SIG-M5 (cell line): ENCODE measurements around the gene PLEKHA6.

Experiments used
- DNase-seq: peaks from one replicate; lab custom pipeline; 2025; lab: John Stamatoyannopoulos, UW

PLEKHA6 gene

DNA sequence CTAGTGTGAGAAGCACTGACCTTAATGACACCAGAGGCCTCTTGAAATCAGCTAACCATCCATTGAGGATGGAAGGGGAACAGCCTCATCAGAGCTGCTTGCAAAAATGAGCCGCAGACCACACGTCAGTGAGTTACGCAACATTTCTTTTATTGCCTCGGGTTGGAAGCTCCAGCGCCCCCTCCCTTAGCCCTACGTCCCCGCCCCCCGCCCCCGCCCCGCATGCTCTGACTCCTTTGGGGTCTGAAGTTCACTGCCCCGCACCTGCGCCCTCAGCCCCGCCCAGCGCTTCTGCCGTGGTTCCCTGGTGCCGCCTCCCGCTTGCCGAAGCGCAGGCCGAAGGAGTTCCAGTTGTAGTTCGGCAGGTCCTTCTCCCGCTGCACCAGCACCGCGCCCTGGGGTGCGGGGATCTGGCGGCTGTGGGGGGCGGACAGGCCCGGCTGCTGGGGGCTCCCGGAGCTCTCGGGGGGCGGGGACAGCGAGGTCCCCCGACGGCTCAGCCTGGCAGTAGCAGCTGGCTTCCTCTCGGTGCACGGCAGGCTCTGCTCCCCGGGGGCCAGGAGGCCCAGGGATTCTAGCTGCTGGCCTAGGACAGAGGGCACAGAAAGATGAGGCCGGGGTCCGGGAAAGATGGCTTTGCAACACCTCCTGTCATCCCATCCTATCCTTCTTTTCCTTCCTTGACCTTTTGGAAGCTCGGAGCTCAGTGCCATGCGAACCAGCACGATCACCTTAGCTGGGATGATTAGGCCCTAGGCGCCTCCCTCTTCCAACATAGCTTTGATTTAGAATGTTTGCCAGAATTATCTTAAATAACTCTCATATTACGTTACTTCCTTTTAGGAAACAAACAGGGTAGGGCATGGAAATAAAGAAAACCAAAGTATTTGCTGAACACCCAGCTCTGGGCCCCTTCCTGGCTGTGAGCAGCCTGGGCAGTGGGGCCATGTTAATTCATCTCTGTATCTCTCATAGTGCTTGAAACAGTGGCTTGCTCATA lies 169.2 kb downstream of the PLEKHA6 start:
- DNase-seq: peak; percentile 71

GRCh38 chr1:204188959-204189639 lies 170.6 kb downstream of the PLEKHA6 start:
- no peak for DNase-seq

DNA sequence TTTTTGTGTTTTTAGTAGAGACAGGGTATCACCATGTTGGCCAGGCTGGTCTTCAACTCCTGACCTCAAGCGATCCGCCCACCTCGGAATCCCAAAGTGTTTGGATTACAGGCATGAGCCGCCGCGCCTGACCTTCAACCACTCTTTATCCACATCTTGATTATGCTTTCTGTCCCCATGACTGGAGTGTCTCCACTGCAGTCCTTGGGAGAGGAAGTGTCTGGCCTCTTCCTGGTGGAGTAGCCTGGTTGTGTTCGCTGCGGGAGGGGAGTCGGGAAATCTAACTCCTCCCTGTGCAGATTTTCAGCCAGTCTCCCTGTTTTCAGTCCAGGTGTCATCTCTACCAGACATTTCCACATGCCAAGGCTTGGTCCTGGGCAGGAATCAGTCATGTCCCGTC lies 173.1 kb downstream of the PLEKHA6 start:
- DNase-seq: no peak

- no peak for DNase-seq
Measured at GRCh38 chr1:204181116-204181515, 178.6 kb downstream of the PLEKHA6 start.

DNA sequence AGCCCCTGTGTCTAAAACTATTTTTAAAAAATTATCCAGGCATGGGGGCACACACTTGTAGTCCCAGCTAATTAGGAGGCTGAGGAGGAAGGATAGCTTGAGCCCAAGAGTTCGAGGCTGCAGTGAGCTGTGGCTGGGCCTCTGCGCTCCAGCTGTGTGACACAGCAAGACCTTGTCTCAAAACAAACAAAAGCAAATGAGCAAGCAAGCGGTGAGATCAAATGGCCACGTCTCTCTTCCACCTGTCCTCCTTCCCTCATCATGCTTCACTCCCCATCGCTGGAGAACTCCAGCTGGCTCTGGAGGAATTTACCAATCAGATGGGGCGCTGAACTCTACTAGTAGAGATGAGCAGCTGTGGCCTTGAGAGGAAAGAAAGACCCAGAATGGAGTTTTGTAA lies 179.6 kb downstream of the PLEKHA6 start:
- DNase-seq: no peak

DNA sequence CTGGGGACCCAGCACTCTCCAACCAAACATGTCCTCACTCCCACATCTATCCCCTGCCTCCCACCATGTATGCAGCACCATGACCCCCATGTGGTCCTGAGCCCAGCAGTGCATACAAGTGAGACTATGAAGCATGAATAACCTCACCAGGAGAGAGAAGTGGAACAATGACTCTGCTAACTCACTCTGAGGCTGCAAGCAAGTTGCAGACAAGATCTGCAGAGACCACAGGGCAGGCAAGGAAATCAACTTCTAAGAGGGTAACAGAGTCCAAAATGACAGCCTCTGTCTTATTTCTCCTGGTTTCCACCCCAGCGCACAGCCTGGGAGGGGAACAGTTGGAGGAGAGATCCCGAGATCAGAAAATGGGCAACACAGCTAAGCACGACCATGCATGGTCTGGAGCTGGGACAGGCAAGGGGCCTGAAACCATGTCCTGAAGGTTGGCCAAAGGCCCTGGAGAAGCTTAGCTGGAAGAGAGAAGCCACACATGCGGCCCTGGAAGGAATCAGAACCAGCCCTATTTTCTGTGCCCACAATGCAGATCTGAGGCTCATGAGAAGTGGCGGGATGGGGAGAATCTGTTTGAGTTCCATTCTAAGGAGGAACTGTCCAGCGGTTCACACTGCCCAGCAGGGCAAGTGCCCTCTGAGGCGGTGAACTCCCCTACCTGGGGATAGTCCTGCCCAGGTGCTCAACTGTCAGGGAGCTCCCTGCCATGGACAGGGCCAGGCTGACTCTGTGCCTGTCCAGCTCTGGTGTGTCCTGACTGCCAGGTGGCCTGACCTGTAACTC lies 181.0 kb downstream of the PLEKHA6 start:
- DNase-seq: no peak

DNA sequence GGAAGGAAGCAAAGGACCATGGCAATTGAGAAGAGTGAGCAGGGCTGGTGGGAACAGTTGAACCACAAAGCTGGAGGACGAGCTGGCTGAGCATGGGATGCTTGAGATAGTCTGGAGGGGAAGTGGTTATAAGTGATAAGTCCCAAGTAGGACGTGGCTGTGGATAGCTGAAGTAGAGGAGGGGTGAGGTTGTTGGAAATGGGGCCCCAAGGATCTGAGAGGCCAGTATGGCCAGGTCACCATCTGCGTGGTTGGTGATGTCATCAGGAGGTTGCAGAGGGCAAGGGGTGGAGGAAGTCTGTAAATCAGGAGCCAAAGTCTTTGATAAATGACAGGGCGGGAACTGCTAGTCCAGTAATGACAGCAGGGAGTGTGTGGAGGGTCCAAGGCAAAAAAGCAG lies 182.6 kb downstream of the PLEKHA6 start:
- DNase-seq: no peak

DNA sequence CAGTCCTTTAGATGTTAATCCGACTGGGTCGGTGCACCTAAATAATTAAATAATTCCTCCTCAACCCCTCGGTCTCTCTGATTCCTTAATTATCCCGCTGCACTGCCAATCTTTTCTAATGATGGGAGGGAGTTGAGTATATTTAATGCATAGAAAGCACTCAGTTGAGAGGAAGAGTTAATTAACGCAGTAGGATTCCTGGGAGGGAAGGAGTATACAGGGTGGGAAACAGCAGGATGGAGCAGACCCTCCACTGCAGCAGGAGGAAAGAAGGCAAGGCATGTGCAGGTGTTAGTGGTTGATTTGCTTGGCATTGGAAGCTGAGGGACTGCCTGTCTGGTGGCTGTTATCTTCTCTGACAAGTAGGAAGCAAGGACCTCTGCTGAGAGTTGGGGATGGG lies 183.7 kb downstream of the PLEKHA6 start:
- no peak for DNase-seq

DNA sequence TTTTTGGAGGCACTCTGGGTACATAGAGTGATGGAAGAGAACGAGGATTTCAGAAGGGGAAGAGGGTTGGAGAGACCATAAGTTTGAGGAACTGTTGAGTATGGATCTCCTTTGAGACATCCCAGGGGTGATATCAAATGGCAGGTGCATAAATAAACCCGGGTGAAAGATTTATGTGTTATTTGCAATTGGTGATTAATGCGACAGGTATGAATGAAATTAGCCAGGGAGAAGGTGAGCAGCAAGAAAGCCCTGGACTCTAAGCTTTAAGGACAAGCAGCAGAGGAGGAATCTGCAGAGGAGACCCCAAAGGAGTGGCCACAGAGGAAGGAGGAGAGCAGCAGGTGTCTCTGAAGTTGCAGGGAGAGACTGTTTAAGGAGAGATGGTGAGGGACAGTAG lies 184.8 kb downstream of the PLEKHA6 start:
- no peak for DNase-seq

- no peak for DNase-seq
Measured at GRCh38 chr1:204172404-204173029, 187.2 kb downstream of the PLEKHA6 start.

GRCh38 chr1:204171751-204172178 lies 188.0 kb downstream of the PLEKHA6 start:
- no peak for DNase-seq

DNA sequence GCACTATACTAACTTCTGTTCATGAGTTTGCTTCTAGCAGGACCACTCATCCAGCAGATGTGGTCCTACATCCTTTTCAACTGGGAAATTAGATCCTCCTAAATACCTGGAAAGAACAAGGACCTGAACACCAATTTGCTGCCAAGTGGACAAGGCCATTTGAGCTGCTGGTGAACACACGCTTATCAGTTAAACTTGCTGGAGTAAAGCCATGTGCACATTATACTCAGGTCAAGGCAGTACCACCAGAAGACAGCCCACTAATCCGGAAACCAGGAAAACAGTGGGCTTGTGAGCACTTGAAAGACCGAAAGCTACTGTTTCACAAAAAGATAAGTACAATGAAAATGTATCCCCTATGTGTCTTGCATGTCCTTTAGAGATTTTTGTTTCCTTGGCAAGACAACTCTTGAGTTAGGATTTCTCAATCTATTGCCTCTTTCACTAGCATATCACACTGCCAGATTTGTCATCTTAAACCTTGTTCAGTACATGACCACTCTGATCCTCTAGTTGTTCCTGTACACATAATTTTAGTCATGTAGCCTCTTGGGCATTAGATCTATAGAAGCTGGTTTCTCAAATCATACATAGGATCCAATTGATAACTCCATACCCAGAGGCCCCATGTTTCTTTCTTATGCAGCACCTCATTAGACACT lies 189.1 kb downstream of the PLEKHA6 start:
- DNase-seq: no peak

GRCh38 chr1:204169858-204170257 lies 189.9 kb downstream of the PLEKHA6 start:
- DNase-seq: no peak
